Measurements from ENCODE around the gene NLGN1. TPM values are rescaled to one million over a fixed set of nuclear protein-coding genes. Genes with fewer than 3 reads are reported as not detected.

The NLGN1 gene
- total RNA-seq, 1 experiment from 2014 or later = not detected

DNA sequence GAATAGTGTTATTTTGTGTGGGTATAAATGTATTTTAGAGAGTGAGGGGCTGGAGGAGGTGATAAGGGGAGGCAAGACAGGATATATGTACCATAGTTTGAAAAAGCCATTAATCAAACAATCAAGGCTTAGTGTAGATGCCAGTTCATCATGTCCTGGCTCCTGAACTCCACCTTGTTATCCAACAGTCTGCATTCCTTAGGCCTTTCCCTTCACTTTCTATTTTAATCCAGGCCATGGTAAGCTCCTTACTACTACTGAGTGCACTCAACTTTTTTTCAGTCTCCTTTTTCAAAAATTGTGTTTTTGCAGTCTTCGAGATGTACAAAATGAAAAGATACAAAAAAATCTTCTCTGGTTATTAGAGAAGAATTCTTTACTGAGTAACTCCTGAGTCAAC, 761.1 kb downstream of the NLGN1 start:
- Histone ChIP-seq H3K4me3 (replicated peaks in 1 of 2; ENCODE audit: low read depth in 1 of 2, low read length in 2 of 2) (no peak overlapping the region), H3K4me2 (ENCODE audit: low read length) (no peak overlapping the region), H3K4me1 (ENCODE audit: control insufficient read depth in 1 of 2, insufficient read depth in 2 of 2, low read length in 2 of 2) (no peaks in the 10 kb centered on the region), H3K79me2 (ENCODE audit: insufficient read depth, low read length) (no peaks in the 10 kb centered on the region), H2AFZ (ENCODE audit: low read depth, low read length, poor library complexity, severe bottlenecking) (no peak overlapping the region), H4K20me1 (ENCODE audit: insufficient read depth) (no peaks in the 10 kb centered on the region), H3K27me3 (ENCODE audit: insufficient read depth, low read length) (no peaks in the 10 kb centered on the region), H3K36me3 (ENCODE audit: control insufficient read depth in 1 of 2, insufficient read depth in 2 of 2, low read length in 2 of 2) (no peaks in the 10 kb centered on the region), H3K9me3 (ENCODE audit: control insufficient read depth in 1 of 2, insufficient read depth in 1 of 2, low read depth in 1 of 2, low read length in 2 of 2) (no peaks in the 10 kb centered on the region), H3K27ac (ENCODE audit: low read depth, low read length) (no peak overlapping the region), H3K9ac (ENCODE audit: low read length) (no peak overlapping the region), H3K9me2 (ENCODE audit: insufficient read depth) (no peaks in the 10 kb centered on the region)
- CTCF ChIA-PET = no interaction called here
- intact Hi-C loops (cut with micrococcal nuclease) = no loop called here
- no TSS peak for BruUV-seq (replicated peaks)
- POLR2A ChIA-PET = no interaction called here
- DNase-seq (ENCODE audit: low read depth, low spot score) (no peak), ATAC-seq (no peak)
- RAD21 ChIA-PET (ENCODE audit: low non-redundant PET in 1 of 2, low total read pairs in 2 of 2, uncharacterized antibody in 2 of 2, unreplicated experiment in 2 of 2) = no interaction called here
- TF ChIP-seq ZNF274 (IDR thresholded peaks at IDR 0.05; ENCODE audit: low read depth, low read length) = no peak
- TF ChIP-seq SP1 (IDR thresholded peaks at IDR 0.05; ENCODE audit: low read depth) = no peak
- TF ChIP-seq FOSL1 (IDR thresholded peaks at IDR 0.05; ENCODE audit: low read depth) = no peak
- TF ChIP-seq, protein P1, sequence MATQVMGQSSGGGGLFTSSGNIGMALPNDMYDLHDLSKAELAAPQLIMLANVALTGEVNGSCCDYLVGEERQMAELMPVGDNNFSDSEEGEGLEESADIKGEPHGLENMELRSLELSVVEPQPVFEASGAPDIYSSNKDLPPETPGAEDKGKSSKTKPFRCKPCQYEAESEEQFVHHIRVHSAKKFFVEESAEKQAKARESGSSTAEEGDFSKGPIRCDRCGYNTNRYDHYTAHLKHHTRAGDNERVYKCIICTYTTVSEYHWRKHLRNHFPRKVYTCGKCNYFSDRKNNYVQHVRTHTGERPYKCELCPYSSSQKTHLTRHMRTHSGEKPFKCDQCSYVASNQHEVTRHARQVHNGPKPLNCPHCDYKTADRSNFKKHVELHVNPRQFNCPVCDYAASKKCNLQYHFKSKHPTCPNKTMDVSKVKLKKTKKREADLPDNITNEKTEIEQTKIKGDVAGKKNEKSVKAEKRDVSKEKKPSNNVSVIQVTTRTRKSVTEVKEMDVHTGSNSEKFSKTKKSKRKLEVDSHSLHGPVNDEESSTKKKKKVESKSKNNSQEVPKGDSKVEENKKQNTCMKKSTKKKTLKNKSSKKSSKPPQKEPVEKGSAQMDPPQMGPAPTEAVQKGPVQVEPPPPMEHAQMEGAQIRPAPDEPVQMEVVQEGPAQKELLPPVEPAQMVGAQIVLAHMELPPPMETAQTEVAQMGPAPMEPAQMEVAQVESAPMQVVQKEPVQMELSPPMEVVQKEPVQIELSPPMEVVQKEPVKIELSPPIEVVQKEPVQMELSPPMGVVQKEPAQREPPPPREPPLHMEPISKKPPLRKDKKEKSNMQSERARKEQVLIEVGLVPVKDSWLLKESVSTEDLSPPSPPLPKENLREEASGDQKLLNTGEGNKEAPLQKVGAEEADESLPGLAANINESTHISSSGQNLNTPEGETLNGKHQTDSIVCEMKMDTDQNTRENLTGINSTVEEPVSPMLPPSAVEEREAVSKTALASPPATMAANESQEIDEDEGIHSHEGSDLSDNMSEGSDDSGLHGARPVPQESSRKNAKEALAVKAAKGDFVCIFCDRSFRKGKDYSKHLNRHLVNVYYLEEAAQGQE (IDR thresholded peaks at IDR 0.05; ENCODE audit: low read depth) = no peak
- no peak for TF ChIP-seq RAD21 (IDR thresholded peaks at IDR 0.05; ENCODE audit: low read depth)
- TF ChIP-seq EZH2phosphoT487 (IDR thresholded peaks at IDR 0.05; ENCODE audit: borderline replicate concordance) = no peak
- TF ChIP-seq, protein P2, sequence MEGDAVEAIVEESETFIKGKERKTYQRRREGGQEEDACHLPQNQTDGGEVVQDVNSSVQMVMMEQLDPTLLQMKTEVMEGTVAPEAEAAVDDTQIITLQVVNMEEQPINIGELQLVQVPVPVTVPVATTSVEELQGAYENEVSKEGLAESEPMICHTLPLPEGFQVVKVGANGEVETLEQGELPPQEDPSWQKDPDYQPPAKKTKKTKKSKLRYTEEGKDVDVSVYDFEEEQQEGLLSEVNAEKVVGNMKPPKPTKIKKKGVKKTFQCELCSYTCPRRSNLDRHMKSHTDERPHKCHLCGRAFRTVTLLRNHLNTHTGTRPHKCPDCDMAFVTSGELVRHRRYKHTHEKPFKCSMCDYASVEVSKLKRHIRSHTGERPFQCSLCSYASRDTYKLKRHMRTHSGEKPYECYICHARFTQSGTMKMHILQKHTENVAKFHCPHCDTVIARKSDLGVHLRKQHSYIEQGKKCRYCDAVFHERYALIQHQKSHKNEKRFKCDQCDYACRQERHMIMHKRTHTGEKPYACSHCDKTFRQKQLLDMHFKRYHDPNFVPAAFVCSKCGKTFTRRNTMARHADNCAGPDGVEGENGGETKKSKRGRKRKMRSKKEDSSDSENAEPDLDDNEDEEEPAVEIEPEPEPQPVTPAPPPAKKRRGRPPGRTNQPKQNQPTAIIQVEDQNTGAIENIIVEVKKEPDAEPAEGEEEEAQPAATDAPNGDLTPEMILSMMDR (IDR thresholded peaks at IDR 0.05 in 2 of 3, conservative IDR thresholded peaks at IDR 0.05 in 1 of 3; ENCODE audit: borderline replicate concordance in 1 of 3, insufficient read depth in 1 of 3, low read depth in 2 of 3, low read length in 2 of 3) = no peak
- TF ChIP-seq, protein P3, sequence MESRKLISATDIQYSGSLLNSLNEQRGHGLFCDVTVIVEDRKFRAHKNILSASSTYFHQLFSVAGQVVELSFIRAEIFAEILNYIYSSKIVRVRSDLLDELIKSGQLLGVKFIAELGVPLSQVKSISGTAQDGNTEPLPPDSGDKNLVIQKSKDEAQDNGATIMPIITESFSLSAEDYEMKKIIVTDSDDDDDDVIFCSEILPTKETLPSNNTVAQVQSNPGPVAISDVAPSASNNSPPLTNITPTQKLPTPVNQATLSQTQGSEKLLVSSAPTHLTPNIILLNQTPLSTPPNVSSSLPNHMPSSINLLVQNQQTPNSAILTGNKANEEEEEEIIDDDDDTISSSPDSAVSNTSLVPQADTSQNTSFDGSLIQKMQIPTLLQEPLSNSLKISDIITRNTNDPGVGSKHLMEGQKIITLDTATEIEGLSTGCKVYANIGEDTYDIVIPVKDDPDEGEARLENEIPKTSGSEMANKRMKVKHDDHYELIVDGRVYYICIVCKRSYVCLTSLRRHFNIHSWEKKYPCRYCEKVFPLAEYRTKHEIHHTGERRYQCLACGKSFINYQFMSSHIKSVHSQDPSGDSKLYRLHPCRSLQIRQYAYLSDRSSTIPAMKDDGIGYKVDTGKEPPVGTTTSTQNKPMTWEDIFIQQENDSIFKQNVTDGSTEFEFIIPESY (IDR thresholded peaks at IDR 0.05; ENCODE audit: extremely low read depth, insufficient replicate concordance, low read length) = no peak
